ENCODE results near the gene MRPL39.

The MRPL39 gene

DNA sequence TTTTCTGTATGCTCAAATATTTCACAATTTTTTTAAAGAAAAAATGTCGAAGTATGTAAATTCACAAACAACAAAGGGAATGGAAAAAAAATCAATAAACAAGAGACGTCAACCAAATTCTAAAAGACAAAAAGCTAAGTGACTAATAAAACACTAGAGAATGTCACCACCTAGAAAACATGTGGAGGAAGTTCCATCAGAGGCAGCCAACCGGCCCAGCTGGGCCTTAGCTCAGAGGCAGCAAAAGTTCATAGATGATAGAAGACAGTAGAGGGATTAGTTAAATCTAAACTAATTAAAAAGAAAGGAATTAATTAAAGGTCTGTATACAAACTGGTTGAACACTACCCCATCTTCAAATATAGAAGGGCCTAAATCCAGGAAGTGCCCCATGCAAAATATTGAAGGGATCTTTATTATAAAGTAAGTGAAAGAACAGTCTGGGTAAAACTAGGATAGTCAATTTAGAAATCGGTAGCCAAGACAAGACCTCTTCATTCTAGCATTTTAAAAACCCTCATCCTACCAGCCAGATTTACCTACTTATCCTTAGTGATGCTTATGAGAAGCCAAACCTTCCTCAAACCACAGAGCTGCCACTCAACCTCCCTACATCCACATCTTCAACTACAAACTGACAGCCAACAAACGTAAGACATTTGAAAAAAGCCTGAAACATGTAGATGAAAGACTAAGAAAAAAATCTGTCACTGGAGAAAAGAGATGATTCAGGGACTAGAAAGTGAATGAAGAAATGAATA is 23.7 kb downstream of the MRPL39 start:
- Histone ChIP-seq H3K27me3 (ENCODE audit: insufficient read depth, low read length, poor library complexity) (no peaks in the 10 kb centered on the region), H2AK5ac (ENCODE audit: low read length) (no peak overlapping the region), H3K4me3 (ENCODE audit: low read length) (no peak overlapping the region), H2BK15ac (replicated peaks; ENCODE audit: low read depth) (no peak overlapping the region), H3K79me2 (ENCODE audit: control insufficient read depth, insufficient read depth, low read length) (no peaks in the 10 kb centered on the region), H2BK120ac (ENCODE audit: low read depth, low read length) (no peak overlapping the region), H2BK5ac (ENCODE audit: low read length) (no peak overlapping the region), H3K18ac (ENCODE audit: low read length) (no peak overlapping the region), H4K5ac (ENCODE audit: low read length) (no peak overlapping the region), H3K23ac (ENCODE audit: low read length) (no peak overlapping the region), H3K56ac (ENCODE audit: low read length) (no peak overlapping the region), H3K27ac (ENCODE audit: low read depth, low read length) (no peak overlapping the region), H3K9ac (ENCODE audit: low read length) (no peak overlapping the region), H3K4ac (ENCODE audit: low read depth, low read length) (no peak overlapping the region), H3K79me1 (ENCODE audit: low read length) (no peaks in the 10 kb centered on the region), H3K4me2 (ENCODE audit: low read length) (no peak overlapping the region), H3K36me3 (ENCODE audit: control insufficient read depth, insufficient read depth, low read length) (peaks cover 1% of the 10 kb centered on the region), H3K4me1 (ENCODE audit: control insufficient read depth, low read depth, low read length) (no peaks in the 10 kb centered on the region), H4K8ac (ENCODE audit: low read depth, low read length) (no peak overlapping the region)
- DNase-seq = no peak
- no CpG with 5 or more reads among the region's 5 CpGs for WGBS (ENCODE audit: extremely low coverage, insufficient coverage, low lambda C conversion rate)

DNA sequence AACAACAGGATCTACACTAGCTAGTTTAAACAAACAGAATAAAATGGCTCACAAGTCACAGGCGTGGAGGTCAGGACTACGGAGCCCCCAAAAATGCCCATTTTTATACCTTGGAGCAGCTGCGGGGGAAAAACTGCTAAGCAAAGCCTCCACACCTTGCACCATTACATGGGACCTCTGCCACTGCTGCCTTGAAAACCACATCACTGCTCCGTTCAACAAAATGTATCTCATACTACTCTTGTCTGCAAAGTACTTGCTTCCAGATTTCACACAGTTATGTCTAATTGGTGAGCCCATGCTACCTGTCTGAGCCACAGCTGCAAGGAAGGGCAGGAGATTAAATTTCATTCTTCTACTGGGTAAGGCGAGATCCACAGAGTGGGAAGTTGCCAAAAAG is 24.4 kb downstream of the MRPL39 start:
- Histone ChIP-seq H2BK120ac (ENCODE audit: low read depth, low read length) (no peak overlapping the region), H3K23ac (ENCODE audit: low read length) (no peak overlapping the region), H3K4ac (ENCODE audit: low read depth, low read length) (no peak overlapping the region), H3K79me1 (ENCODE audit: low read length) (no peaks in the 10 kb centered on the region), H3K4me3 (ENCODE audit: low read length) (no peak overlapping the region), H4K8ac (ENCODE audit: low read depth, low read length) (no peak overlapping the region), H2BK15ac (replicated peaks; ENCODE audit: low read depth) (no peak overlapping the region), H3K18ac (ENCODE audit: low read length) (no peak overlapping the region), H3K4me1 (ENCODE audit: control insufficient read depth, low read depth, low read length) (no peaks in the 10 kb centered on the region), H3K9ac (ENCODE audit: low read length) (no peak overlapping the region), H3K36me3 (ENCODE audit: control insufficient read depth, insufficient read depth, low read length) (peaks cover 1% of the 10 kb centered on the region), H3K79me2 (ENCODE audit: control insufficient read depth, insufficient read depth, low read length) (no peaks in the 10 kb centered on the region), H3K56ac (ENCODE audit: low read length) (no peak overlapping the region), H4K5ac (ENCODE audit: low read length) (no peak overlapping the region), H3K27me3 (ENCODE audit: insufficient read depth, low read length, poor library complexity) (no peaks in the 10 kb centered on the region), H2AK5ac (ENCODE audit: low read length) (no peak overlapping the region), H3K27ac (ENCODE audit: low read depth, low read length) (no peak overlapping the region), H3K4me2 (ENCODE audit: low read length) (no peak overlapping the region), H2BK5ac (ENCODE audit: low read length) (no peak overlapping the region)
- DNase-seq = no peak
- WGBS (ENCODE audit: extremely low coverage, insufficient coverage, low lambda C conversion rate) = no CpG with 5 or more reads among the region's 5 CpGs

DNA sequence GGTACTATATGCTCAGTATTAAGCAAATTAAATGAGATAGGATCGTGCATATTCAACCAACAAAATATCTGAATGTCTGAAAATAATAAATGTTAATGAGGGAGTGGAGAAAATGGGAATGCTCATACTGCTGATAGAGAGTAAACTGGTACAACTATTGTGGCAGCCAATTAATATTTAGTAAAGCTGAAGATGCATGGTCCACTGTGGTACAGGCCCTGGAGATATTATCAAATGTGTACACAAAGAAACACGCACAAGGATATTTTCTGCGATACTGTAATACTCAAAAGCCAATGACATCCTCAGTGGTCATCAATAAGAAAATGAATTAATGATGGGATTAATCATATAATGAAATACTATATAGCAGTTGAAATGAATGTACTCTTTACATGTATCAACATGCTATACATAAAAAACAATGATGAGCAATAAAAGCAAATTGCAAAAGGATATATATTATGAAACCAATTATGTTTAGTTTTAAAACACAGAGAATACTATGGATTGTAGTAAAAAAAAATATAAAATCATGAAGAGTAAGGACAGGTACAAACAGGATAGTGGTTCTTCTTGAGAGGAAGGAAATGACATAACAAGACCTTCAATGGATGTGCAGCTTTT is 25.0 kb downstream of the MRPL39 start:
- peaks cover 1% of the 10 kb centered on the region for H3K36me3 ChIP-seq (ENCODE audit: control insufficient read depth, insufficient read depth, low read length)
- H3K4me1 ChIP-seq (ENCODE audit: control insufficient read depth, low read depth, low read length) = no peaks in the 10 kb centered on the region
- no peak overlapping the region for H3K18ac ChIP-seq (ENCODE audit: low read length)
- H2BK120ac ChIP-seq (ENCODE audit: low read depth, low read length) = no peak overlapping the region
- no peaks in the 10 kb centered on the region for H3K79me2 ChIP-seq (ENCODE audit: control insufficient read depth, insufficient read depth, low read length)
- H3K79me1 ChIP-seq (ENCODE audit: low read length) = no peaks in the 10 kb centered on the region
- H4K8ac ChIP-seq (ENCODE audit: low read depth, low read length) = no peak overlapping the region
- H3K27ac ChIP-seq (ENCODE audit: low read depth, low read length) = no peak overlapping the region
- no peaks in the 10 kb centered on the region for H3K27me3 ChIP-seq (ENCODE audit: insufficient read depth, low read length, poor library complexity)
- H2AK5ac ChIP-seq (ENCODE audit: low read length) = no peak overlapping the region
- no peak overlapping the region for H2BK5ac ChIP-seq (ENCODE audit: low read length)
- no peak overlapping the region for H3K4me2 ChIP-seq (ENCODE audit: low read length)
- no peak overlapping the region for H4K5ac ChIP-seq (ENCODE audit: low read length)
- no peak overlapping the region for H3K56ac ChIP-seq (ENCODE audit: low read length)
- H3K4me3 ChIP-seq (ENCODE audit: low read length) = no peak overlapping the region
- no peak overlapping the region for H3K4ac ChIP-seq (ENCODE audit: low read depth, low read length)
- no peak overlapping the region for H3K9ac ChIP-seq (ENCODE audit: low read length)
- no peak for DNase-seq
- no CpG with 5 or more reads among the region's 3 CpGs for WGBS (ENCODE audit: extremely low coverage, insufficient coverage, low lambda C conversion rate)
- H3K23ac ChIP-seq (ENCODE audit: low read length) = no peak overlapping the region
- no peak overlapping the region for H2BK15ac ChIP-seq (replicated peaks; ENCODE audit: low read depth)

DNA sequence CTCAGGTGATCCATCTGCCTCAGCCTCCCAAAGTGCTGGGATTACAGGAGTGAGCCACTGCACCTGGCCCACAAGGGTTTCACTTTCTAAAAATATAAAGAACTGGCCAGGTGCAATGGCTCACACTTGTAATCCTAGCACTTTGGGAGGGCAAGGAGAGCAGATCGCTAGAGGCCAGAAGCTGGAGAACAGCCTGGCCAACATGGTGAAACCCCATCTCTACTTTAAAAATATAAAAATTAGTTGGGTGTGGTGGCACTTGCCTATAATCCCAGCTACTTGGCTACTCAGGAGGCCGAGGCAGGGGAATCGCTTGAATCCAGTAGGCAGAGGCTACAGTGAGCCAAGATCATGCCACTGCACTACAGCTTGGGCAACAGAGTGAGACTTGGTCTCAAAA is 25.7 kb downstream of the MRPL39 start:
- H3K4me3 ChIP-seq (ENCODE audit: low read length) = no peak overlapping the region
- no peak overlapping the region for H3K18ac ChIP-seq (ENCODE audit: low read length)
- no CpG with 5 or more reads among the region's 3 CpGs for WGBS (ENCODE audit: extremely low coverage, insufficient coverage, low lambda C conversion rate)
- H3K27ac ChIP-seq (ENCODE audit: low read depth, low read length) = no peak overlapping the region
- peaks cover 1% of the 10 kb centered on the region for H3K36me3 ChIP-seq (ENCODE audit: control insufficient read depth, insufficient read depth, low read length)
- no peak for DNase-seq
- no peak overlapping the region for H2BK5ac ChIP-seq (ENCODE audit: low read length)
- H4K8ac ChIP-seq (ENCODE audit: low read depth, low read length) = no peak overlapping the region
- H3K79me2 ChIP-seq (ENCODE audit: control insufficient read depth, insufficient read depth, low read length) = no peaks in the 10 kb centered on the region
- H3K9ac ChIP-seq (ENCODE audit: low read length) = no peak overlapping the region
- no peak overlapping the region for H3K4me2 ChIP-seq (ENCODE audit: low read length)
- H2AK5ac ChIP-seq (ENCODE audit: low read length) = no peak overlapping the region
- H3K4me1 ChIP-seq (ENCODE audit: control insufficient read depth, low read depth, low read length) = no peaks in the 10 kb centered on the region
- H3K56ac ChIP-seq (ENCODE audit: low read length) = no peak overlapping the region
- no peak overlapping the region for H3K4ac ChIP-seq (ENCODE audit: low read depth, low read length)
- no peaks in the 10 kb centered on the region for H3K79me1 ChIP-seq (ENCODE audit: low read length)
- H4K5ac ChIP-seq (ENCODE audit: low read length) = no peak overlapping the region
- no peak overlapping the region for H2BK120ac ChIP-seq (ENCODE audit: low read depth, low read length)
- no peaks in the 10 kb centered on the region for H3K27me3 ChIP-seq (ENCODE audit: insufficient read depth, low read length, poor library complexity)
- no peak overlapping the region for H3K23ac ChIP-seq (ENCODE audit: low read length)
- H2BK15ac ChIP-seq (replicated peaks; ENCODE audit: low read depth) = no peak overlapping the region

DNA sequence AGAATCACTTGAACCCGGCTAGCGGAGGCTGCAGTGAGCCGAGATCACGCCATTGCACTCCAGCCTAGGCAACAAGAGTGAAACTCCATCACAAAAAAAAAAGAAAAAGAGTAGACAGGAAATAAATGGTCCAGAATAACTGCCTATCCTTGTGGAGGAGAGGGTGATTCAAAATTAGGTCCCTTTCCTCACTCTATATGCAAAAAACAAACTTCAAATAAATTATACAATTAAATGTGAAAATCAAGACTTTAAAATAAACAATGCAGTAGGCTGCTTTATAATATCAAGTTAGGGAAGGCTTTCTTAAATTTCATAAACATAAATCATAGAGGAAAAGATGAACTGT is 26.4 kb downstream of the MRPL39 start:
- whole genome bisulfite sequencing (ENCODE audit: extremely low coverage, insufficient coverage, low lambda C conversion rate) = no CpG with 5 or more reads among the region's 4 CpGs
- no peak overlapping the region for H2BK15ac ChIP-seq (replicated peaks; ENCODE audit: low read depth)

More for the DNA sequence above, 26.4 kb downstream of the MRPL39 start:
- no peak overlapping the region for H2AK5ac ChIP-seq (ENCODE audit: low read length)
- H3K27me3 ChIP-seq (ENCODE audit: insufficient read depth, low read length, poor library complexity) = no peaks in the 10 kb centered on the region
- no peak overlapping the region for H3K27ac ChIP-seq (ENCODE audit: low read depth, low read length)
- no peak for DNase-seq
- no peak overlapping the region for H3K56ac ChIP-seq (ENCODE audit: low read length)
- H4K5ac ChIP-seq (ENCODE audit: low read length) = no peak overlapping the region
- H3K4me1 ChIP-seq (ENCODE audit: control insufficient read depth, low read depth, low read length) = no peaks in the 10 kb centered on the region
- H3K18ac ChIP-seq (ENCODE audit: low read length) = no peak overlapping the region
- no peaks in the 10 kb centered on the region for H3K79me2 ChIP-seq (ENCODE audit: control insufficient read depth, insufficient read depth, low read length)
- no peak overlapping the region for H4K8ac ChIP-seq (ENCODE audit: low read depth, low read length)
- no peak overlapping the region for H3K4me2 ChIP-seq (ENCODE audit: low read length)
- no peak overlapping the region for H2BK120ac ChIP-seq (ENCODE audit: low read depth, low read length)
- H3K79me1 ChIP-seq (ENCODE audit: low read length) = no peaks in the 10 kb centered on the region
- no peak overlapping the region for H3K23ac ChIP-seq (ENCODE audit: low read length)
- H3K36me3 ChIP-seq (ENCODE audit: control insufficient read depth, insufficient read depth, low read length) = no peaks in the 10 kb centered on the region
- H3K9ac ChIP-seq (ENCODE audit: low read length) = no peak overlapping the region
- no peak overlapping the region for H3K4me3 ChIP-seq (ENCODE audit: low read length)
- H2BK5ac ChIP-seq (ENCODE audit: low read length) = no peak overlapping the region
- H3K4ac ChIP-seq (ENCODE audit: low read depth, low read length) = no peak overlapping the region

All from mesendoderm (in vitro differentiated cells).